NCI-H2196 (cell line): ENCODE data around the gene RBM6.
"Not testable (repeated sequence)": the region's sequence is repeated elsewhere in the genome, so short reads cannot be mapped to it uniquely, and the experiment has no call there.

Experiments used
- DNase-seq: peaks from one replicate; lab custom pipeline; 2025; ENCODE audit not compliant: unreplicated experiment; lab: John Stamatoyannopoulos, UW

RBM6 gene

GRCh38 chr3:49912881-49913281 is 27.1 kb upstream of the RBM6 start:
- no peak for DNase-seq

GRCh38 chr3:49914906-49915305 is 25.0 kb upstream of the RBM6 start:
- no peak for DNase-seq

GRCh38 chr3:49916686-49917085 is 23.3 kb upstream of the RBM6 start:
- no peak for DNase-seq

DNA sequence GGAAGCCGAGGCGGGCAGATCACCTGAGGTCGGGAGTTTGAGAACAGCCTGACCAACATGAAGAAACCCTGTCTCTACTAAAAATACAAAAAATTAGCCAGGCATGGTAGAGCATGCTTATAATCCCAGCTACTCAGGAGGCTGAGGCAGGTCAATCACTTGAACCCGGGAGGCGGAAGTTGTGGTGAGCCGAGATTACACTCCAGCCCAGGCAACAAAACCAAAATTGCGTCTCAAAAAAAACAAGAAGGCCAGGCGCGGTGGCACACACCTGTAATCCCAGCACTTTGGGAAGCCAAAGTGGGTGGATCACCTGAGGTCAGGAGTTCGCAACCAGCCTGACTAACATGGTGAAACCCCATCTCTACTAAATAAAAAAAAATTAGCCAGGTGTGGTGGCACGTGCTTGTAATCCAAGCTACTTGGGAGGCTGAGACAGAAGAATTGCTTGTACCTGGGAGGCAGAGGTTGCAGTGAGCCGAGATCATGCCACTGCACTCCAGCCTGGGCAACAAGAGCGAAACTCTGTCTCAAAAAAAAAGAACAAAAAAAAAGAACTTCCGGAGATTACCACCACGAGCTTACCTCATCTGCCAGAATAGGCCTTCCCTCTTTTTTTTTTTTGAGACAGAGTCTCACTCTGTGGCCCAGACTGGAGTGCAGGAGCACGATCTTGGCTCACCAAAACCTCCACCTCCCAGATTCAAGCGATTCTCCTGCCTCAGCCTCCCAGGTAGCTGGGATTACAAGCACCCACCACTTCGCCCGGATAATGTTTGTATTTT is 22.0 kb upstream of the RBM6 start:
- DNase-seq, result not testable (repeated sequence)

DNA sequence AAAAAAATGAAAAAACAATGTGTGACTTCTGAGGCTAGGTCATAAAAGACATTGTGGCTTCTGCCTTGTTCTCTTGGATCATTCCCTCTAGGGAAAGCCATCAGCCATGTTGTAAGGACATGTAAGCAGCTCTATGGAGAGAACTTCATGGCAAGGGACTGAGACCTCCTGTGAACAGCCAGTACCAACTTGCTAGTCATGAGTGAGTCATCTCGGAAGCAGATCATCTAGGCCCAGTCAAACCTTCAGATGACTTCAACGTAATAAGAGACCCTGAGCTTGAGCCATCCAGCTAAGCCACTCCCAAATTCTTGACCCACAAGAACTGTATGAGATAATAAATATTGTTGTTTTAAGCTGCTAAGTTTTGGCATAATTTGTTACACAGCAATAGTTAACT is 15.3 kb upstream of the RBM6 start:
- DNase-seq, result no peak

DNA sequence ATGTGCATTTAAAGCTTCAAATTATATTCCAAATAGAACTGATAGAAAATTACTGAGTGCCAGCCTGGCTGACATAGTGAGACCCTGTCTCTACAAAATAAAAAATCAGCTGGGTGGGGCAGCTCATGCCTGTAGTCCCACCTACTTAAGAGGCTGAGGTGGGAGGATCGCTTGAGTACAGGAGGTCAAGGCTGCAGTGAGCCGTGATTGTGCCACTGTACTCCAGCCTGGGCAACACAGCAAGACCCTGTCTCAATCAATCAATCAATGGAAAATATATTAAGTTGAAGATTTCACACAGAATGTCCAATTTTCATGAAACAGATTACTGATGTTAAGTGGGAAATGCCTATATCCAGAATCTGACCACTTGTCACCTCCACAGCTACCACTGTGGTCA is 14.5 kb upstream of the RBM6 start:
- DNase-seq, result no peak

DNA sequence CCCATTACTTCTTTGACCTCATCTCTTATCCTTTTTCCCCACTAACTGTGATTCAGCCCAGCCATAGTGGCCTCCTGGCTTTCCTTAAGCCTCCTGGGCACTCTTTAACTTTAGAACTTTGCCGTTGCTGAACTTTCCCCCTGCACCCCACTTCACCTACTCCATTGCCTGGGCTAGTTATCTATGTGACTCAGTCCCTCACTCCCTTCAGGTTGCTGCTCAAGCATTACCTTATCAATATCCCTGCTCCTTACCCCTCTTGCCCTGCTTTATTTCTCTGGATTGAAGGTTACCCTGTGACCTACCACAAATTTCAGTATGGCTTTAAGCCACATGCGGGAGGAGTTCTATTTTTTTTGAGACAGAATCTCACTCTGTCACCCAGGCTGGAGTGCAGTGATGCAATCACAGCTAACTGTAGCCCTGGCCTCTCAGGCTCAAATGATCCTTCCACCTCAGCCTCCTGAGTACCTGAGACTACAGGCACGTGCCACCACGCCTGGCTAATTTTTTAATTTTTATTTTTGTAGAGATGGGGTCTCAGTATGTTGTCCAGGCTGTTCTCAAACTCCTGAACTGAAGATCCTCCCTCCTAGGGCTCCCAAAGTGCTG is 13.7 kb upstream of the RBM6 start:
- DNase-seq, result no peak

- DNase-seq, result no peak
Measured at GRCh38 chr3:49927798-49928197, 12.2 kb upstream of the RBM6 start.

DNA sequence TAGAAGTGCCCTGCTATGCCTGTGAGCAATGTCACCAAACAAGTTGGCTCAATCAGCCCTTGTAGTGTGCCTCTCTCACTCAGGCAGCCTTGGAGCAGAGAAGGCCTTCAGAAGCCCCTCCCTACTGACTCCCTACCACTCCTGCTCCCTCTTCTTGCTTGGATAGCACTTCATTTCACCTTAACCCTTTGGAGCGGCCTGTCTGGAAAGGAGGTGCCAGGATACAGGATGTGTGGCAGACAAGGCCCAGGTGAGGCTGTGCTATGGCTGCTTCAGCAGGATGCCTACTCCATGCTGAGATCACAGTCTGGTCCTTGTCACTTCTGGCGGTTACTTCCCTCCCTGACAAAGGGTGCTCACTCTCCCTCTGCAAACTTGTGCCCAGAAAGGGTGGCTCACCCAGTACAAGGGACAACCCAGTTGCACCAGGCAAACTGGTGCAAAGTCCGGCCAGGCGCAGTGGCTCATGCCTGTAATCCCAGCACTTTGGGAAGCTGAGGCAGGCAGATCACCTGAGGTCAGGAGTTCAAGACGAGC is 11.4 kb upstream of the RBM6 start:
- DNase-seq, result no peak

GRCh38 chr3:49929291-49930167 is 10.4 kb upstream of the RBM6 start, which contains the start of gene MON1A:
MON1A (minus strand) TSS chr3:49929811; CDS start chr3:49913346, 16,465 bp downstream.
- peak; percentile 73 for DNase-seq

DNA sequence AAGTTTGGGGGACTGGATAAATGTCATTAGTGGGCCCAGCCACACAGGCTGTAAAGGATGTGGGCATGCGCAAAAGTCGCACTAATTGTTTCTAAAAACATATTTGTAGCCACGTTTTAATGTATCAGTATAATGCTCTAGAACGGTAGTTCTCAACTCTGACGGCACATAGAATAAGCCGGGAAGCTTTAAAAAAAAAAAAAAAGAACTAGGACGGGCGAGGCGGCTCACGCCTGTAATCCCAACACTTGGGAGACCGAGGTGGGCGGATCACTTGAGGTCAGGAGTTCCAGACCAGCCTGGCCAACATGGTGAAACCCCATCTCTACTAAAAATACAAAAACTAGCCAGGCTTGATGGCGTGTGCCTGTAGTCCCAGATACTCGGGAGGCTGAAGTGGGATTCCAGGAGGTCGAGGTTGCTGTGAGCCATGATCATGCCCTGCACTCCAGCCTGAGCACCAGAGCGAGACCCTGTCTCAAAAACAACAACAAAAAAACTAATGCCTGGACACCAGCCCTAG is 9.7 kb upstream of the RBM6 start:
- no peak for DNase-seq

DNA sequence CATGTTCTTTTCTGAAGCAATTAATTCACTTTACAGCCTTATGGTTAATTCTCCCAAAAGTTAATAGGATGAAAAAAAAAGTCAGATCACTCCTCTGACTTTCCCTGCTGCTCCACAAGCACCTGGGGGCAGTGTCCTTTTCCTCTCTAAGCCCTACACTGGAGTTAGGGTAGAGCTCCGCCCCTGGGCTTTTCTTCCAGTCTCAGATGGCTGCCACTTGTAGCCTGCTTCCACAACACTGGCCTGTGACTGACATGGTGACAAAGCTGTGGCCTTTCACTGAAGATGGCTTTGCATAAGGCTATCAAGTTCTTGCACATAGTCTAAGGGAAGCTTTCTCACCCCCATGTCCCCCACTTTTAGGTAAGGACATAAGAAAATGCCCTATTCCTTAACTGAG is 9.0 kb upstream of the RBM6 start:
- DNase-seq, result peak; percentile 30

GRCh38 chr3:49932281-49932680 is 7.7 kb upstream of the RBM6 start:
- not testable (repeated sequence) for DNase-seq

DNA sequence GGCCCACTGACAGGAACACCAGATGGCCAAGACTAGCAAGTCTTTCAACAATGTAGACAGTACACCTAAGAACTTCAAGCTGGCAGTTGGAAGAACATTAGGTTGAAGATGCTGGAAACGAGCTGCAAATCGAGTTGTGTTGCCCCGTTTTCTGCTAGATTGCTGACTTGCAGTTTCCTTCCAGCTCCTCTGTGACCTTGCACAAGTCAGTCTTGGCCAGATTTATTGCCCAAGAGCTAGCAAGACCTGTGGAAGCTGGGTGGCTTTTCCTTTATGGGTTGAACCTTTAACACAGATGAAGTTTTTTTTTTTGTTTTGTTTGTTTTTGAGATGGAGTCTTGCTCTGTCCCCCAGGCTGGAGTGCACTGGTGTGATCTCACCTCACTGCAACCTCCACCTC is 2.9 kb upstream of the RBM6 start:
- no peak for DNase-seq

DNA sequence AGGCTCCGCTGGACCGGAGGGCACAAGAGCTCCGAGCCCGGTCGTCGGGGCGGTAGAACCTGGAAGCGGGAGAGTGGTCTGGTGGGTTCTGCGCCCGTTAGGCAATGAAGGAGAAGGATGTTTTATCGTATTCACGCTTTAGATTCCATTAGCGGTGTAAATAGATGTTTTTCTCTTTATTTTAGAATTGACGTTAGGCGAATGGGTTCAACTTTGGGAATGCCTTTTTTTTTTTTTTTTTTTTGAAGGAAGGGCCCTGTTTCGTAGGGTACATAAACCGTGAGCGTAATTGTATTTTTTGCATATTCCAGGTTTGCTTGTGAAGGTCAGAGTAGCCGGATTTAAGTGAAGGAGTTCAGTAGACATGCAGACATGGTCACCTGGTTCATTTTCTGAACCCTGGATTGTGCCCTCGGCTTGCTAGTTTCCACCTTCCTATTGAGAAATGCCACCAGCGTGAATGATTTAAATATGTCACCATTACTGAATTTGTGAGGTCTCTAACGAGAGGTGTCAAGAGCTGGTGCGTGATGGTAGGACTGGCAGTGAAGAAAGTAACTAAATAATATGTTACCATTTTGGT is 808 bp downstream of the RBM6 start:
- DNase-seq, result no peak

DNA sequence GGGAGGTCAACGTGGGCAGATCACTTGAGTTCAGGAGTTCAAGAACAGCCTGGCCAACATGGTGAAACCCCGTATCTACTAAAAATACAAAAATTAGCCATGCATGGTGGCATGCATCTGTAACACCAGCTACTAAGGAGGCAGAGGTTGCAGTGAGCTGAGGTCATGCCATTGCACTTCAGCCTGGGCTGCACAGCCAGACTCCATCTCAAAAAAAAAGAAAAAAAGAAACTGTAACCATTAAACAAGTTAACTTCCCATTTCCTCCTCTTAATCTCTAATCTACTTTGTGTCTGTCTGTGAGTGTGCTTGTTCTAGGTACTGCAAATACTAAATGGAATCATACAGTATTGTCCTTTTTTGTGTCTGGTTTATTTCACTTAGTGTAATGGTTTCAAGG is 2.7 kb downstream of the RBM6 start:
- DNase-seq, result no peak

DNA sequence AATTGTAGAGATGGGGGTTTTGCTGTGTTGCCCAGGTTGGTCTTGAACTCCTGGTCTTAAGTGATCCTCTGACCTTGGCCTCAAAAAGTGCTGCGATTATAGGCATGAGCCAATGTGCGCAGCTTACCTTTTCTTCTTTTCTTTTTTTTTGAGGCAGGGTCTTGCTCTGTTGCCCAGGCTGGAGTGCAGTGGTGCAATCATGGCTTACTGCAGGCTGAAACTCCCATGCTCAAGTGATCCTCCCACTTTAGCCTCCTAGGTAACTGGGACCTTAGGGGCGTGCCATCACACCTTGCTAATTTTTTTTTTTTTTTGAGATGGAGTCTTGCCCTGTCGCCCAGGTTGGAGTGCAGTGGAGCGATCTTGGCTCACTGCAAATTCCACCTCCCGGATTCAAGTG is 13.0 kb downstream of the RBM6 start:
- DNase-seq, result no peak

DNA sequence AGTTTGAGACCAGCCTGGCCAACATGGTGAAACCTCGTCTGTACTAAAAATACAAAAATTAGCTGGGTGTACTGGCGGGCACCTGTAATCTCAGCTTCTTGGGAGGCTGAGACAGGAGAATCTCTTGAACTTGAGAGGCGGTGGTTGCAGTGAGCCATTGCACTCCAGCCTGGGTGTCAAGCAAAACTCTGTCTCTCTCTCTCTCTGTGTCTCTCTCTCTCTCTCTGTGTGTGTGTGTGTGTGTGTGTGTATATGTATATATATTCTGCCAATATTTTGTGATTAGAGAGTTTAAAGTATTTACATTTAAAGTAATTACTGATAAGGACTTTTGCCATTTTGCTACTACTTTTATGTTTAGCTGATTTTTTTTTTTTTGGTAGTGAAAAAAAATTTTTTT is 15.7 kb downstream of the RBM6 start:
- no peak for DNase-seq

- no peak for DNase-seq
Measured at GRCh38 chr3:49966233-49966942, 26.4 kb downstream of the RBM6 start.

DNA sequence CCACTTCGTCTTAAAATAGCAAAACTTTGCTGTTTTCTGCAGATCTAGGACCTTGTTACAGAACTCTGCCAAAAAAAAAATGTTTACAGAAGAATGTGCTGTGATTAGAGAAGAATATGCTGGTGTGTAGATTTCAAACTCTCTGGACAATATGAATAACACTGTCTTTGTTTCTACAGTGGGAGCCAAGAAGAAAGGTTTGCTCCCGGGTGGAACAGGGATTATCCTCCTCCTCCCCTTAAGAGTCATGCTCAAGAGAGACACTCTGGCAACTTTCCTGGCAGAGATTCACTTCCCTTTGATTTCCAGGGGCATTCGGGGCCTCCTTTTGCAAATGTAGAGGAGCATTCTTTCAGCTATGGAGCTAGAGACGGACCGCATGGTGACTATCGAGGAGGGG is 27.3 kb downstream of the RBM6 start:
- no peak for DNase-seq
